Lower leg skin (tissue), 3 donors: ENCODE measurements around the gene PTPN18.

Source experiments
- CTCF ChIP-seq, 3 donors: fragments of 450-650 bp; IDR thresholded peaks; one replicate each; pipeline ENCODE4 v1.5.1; 2016; ENCODE audit warnings: antibody characterized with exemption in 3 of 3, mild to moderate bottlenecking in 3 of 3, moderate library complexity in 2 of 3
- POLR2A ChIP-seq, 2 donors: fragments of 450-650 bp; IDR thresholded peaks; one replicate each; pipeline ENCODE4 v1.6.1; 2016 to 2017; ENCODE audit warnings: antibody characterized with exemption in 2 of 2, mild to moderate bottlenecking in 1 of 2, moderate library complexity in 1 of 2

- no peak for TF ChIP-seq CTCF (IDR thresholded peaks at IDR 0.05)
- TF ChIP-seq POLR2A (IDR thresholded peaks at IDR 0.05) = no peak
Observed at GRCh38 chr2:130339885-130340745, 15.7 kb upstream of the PTPN18 start.
